Measurements from ENCODE around the gene PARD3B.

- TF ChIP-seq FOXK2 (IDR thresholded peaks at IDR 0.05) = no peak
- no peak for TF ChIP-seq ZNF384 (IDR thresholded peaks at IDR 0.05)
- TF ChIP-seq BHLHE40 (IDR thresholded peaks at IDR 0.05; ENCODE audit: borderline replicate concordance) = no peak
- TF ChIP-seq TARDBP (IDR thresholded peaks at IDR 0.05) = no peak
- TF ChIP-seq NFRKB (IDR thresholded peaks at IDR 0.05) = no peak
- no peak for TF ChIP-seq FOXA1 (IDR thresholded peaks at IDR 0.05)
- no peak for TF ChIP-seq ELF4 (IDR thresholded peaks at IDR 0.05)
- no peak for TF ChIP-seq SUZ12 (IDR thresholded peaks at IDR 0.05)
- TF ChIP-seq FOXM1 (IDR thresholded peaks at IDR 0.05; ENCODE audit: borderline replicate concordance) = no peak
- TF ChIP-seq HDGF (IDR thresholded peaks at IDR 0.05; ENCODE audit: borderline replicate concordance) = no peak
- TF ChIP-seq CTBP1 (IDR thresholded peaks at IDR 0.05; ENCODE audit: borderline replicate concordance) = no peak
- TF ChIP-seq SP1 (IDR thresholded peaks at IDR 0.05) = no peak
- no peak for TF ChIP-seq LEF1 (IDR thresholded peaks at IDR 0.05; ENCODE audit: borderline replicate concordance)
- no peak for TF ChIP-seq L3MBTL2 (conservative IDR thresholded peaks at IDR 0.05)
Observed at GRCh38 chr2:204808494-204808893, 263.2 kb downstream of the PARD3B start.
